ENCODE measurements around the gene ADGRD1. TPM values are rescaled to one million over a fixed set of nuclear protein-coding genes. Genes with fewer than 3 reads are reported as not detected.
A peak's percentile ranks its signal among the peaks of the same experiment; 100 is the strongest.

ADGRD1 gene
- total RNA-seq, 1 experiment from 2014 or later = 0.77 TPM

GRCh38 chr12:131077931-131078391 is 124.3 kb downstream of the ADGRD1 start (continued):
- TF ChIP-seq ATF2 (CRISPR knock-in tag; IDR thresholded peaks at IDR 0.05; ENCODE audit: borderline replicate concordance, low read depth) = no peak
- no peak for TF ChIP-seq SMAD4 (CRISPR knock-in tag; IDR thresholded peaks at IDR 0.05)
- no peak for TF ChIP-seq TP53 (CRISPR knock-in tag; IDR thresholded peaks at IDR 0.05)
- no peak for TF ChIP-seq FOXK1 (CRISPR knock-in tag; IDR thresholded peaks at IDR 0.05)
- TF ChIP-seq MLX (CRISPR knock-in tag; IDR thresholded peaks at IDR 0.05) = no peak
- TF ChIP-seq MYBL2 (CRISPR knock-in tag; IDR thresholded peaks at IDR 0.05) = no peak
- TF ChIP-seq NFATC4 (CRISPR knock-in tag; IDR thresholded peaks at IDR 0.05) = no peak
- TF ChIP-seq ZNF671 (CRISPR knock-in tag; IDR thresholded peaks at IDR 0.05) = no peak
- no peak for TF ChIP-seq MAX (CRISPR knock-in tag; IDR thresholded peaks at IDR 0.05)
- no peak for TF ChIP-seq TEAD1 (CRISPR knock-in tag; IDR thresholded peaks at IDR 0.05)

- Mint-ChIP-seq H3K4me3 (no peak overlapping the region), H3K4me1 (no peaks in the 10 kb centered on the region), H3K36me3 (no peaks in the 10 kb centered on the region), H3K27me3 (ENCODE audit: low read depth) (no peaks in the 10 kb centered on the region), H3K27ac (no peak overlapping the region), H3K9me3 (peaks cover 19% of the 10 kb centered on the region)
- no peak for TF ChIP-seq E2F4 (CRISPR knock-in tag; IDR thresholded peaks at IDR 0.05; ENCODE audit: borderline replicate concordance, low read depth)
- no peak for TF ChIP-seq TEAD4 (CRISPR knock-in tag; IDR thresholded peaks at IDR 0.05)
- TF ChIP-seq ZNF138 (CRISPR knock-in tag; conservative IDR thresholded peaks at IDR 0.05) = no peak
- no peak for TF ChIP-seq CTCF (IDR thresholded peaks at IDR 0.05)
- no peak for TF ChIP-seq ZMAT4 (CRISPR knock-in tag; IDR thresholded peaks at IDR 0.05)
- TF ChIP-seq OVOL2 (CRISPR knock-in tag; IDR thresholded peaks at IDR 0.05; ENCODE audit: borderline replicate concordance) = no peak
- TF ChIP-seq TP53 (CRISPR knock-in tag; IDR thresholded peaks at IDR 0.05) = no peak
- no peak for TF ChIP-seq ZNF232 (CRISPR knock-in tag; IDR thresholded peaks at IDR 0.05)
- TF ChIP-seq ERG (CRISPR knock-in tag; IDR thresholded peaks at IDR 0.05) = no peak
- no peak for TF ChIP-seq ELF4 (CRISPR knock-in tag; IDR thresholded peaks at IDR 0.05; ENCODE audit: low read depth)
- TF ChIP-seq SMAD4 (CRISPR knock-in tag; IDR thresholded peaks at IDR 0.05) = no peak
- no peak for TF ChIP-seq ZNF281 (CRISPR knock-in tag; IDR thresholded peaks at IDR 0.05)
- no peak for TF ChIP-seq TEAD1 (CRISPR knock-in tag; IDR thresholded peaks at IDR 0.05)
- no peak for ATAC-seq
- DNase-seq (ENCODE audit: low spot score) = peak; percentile 4
- ChIA-PET POLR2A (no interaction called here), CTCF (no interaction called here)
These were observed 128.8 kb downstream of the ADGRD1 start for GRCh38 chr12:131082290-131083194.

Measured in WTC11 (cell line).